ENCODE measurements around the gene BBLN.
"Not testable (repeated sequence)": the region's sequence is repeated elsewhere in the genome, so short reads cannot be mapped to it uniquely, and the experiment has no call there.

Gene BBLN

GRCh38 chr9:128159784-128160602 is at the start of gene BBLN:
Gene BBLN, plus strand, starts transcription at chr9:128160265. Its CDS starts 143 bp downstream, at chr9:128160408.
- DNase-seq = peak; percentile 94 to 97

- not testable (repeated sequence) for DNase-seq
Observed at GRCh38 chr9:128111726-128112125, 48.3 kb upstream of the BBLN start.

- no peak for DNase-seq
Observed at GRCh38 chr9:128113526-128114325, 46.3 kb upstream of the BBLN start.

- no peak for DNase-seq
Observed at GRCh38 chr9:128114326-128115186, 45.5 kb upstream of the BBLN start.

- no peak for DNase-seq
Observed at GRCh38 chr9:128115187-128116103, 44.6 kb upstream of the BBLN start.

- no peak for DNase-seq
Observed at GRCh38 chr9:128116104-128117083, 43.7 kb upstream of the BBLN start.

- DNase-seq = peak; percentile 99
Observed at GRCh38 chr9:128117613-128118471, 42.2 kb upstream of the BBLN start.

GRCh38 chr9:128118472-128118857 is 41.6 kb upstream of the BBLN start:
- DNase-seq = no peak

- no peak for DNase-seq
Observed at GRCh38 chr9:128118971-128119665, 40.9 kb upstream of the BBLN start.

- DNase-seq = no peak
Observed at GRCh38 chr9:128120061-128120740, 39.9 kb upstream of the BBLN start.

GRCh38 chr9:128120741-128121465 is 39.2 kb upstream of the BBLN start:
- DNase-seq = no peak

GRCh38 chr9:128121466-128121810 is 38.6 kb upstream of the BBLN start:
- no peak for DNase-seq

GRCh38 chr9:128121924-128122808 is 37.9 kb upstream of the BBLN start:
- no peak for DNase-seq

GRCh38 chr9:128122809-128123175 is 37.3 kb upstream of the BBLN start:
- DNase-seq = no peak

GRCh38 chr9:128123451-128124080 is 36.5 kb upstream of the BBLN start:
- no peak for DNase-seq

GRCh38 chr9:128124451-128124850 is 35.6 kb upstream of the BBLN start:
- DNase-seq = no peak
